ENCODE measurements around the gene PRSS23. TPM values are rescaled to one million over a fixed set of nuclear protein-coding genes. Genes with fewer than 3 reads are reported as not detected.
"Not testable (repeated sequence)": the region's sequence is repeated elsewhere in the genome, so short reads cannot be mapped to it uniquely, and the experiment has no call there.

The PRSS23 gene
- total RNA-seq, 2 donors from 2014 or later = 208 to 261 TPM

DNA sequence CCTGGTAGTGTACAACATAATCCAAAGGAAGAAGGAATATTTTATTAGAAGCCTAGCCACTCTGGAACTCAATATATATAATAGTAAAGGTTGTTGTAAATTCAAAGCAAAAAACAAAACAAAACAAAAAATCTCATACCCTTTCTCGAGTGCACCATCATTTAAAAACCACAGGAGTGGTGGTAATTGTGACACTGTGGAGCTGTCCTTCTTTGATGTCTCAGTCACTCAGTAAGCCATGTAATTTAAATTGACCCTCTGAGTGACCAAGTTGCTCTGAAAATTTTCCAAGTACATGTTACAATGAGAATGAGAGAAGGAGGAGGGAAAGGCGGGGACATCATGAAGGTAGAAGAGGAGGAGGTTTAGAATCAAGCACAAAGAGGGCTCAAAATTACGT, 6.6 kb downstream of the PRSS23 start:
- intact Hi-C loops (cut with DNase I) = loop anchor here in 1 of 2 donors (10.0 kb wide), 1 partner anchor 132 kb away; the partner anchor contains the start of gene ME3
- no peak for DNase-seq (ENCODE audit: low spot score)

DNA sequence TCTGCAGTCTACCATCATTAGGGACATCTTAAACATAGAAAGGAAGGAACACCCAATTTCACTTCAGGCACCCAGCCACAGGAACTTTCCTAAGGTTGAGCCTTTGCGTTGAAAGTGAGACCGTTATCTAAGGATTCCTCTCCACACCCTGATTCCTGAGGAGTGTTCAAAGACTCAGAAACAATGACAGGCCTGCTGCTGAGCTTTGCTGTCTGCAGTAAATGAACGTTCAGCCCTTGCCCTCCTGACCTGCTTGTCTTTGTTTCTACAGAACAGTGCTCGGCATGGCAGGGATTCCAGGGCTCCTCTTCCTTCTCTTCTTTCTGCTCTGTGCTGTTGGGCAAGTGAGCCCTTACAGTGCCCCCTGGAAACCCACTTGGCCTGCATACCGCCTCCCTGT, 7.0 kb downstream of the PRSS23 start:
- intact Hi-C loops (cut with DNase I) = loop anchor here in 1 of 2 donors (10.0 kb wide), 1 partner anchor 133 kb away; the partner anchor contains the start of gene ME3
- no peak for DNase-seq (ENCODE audit: low spot score)

DNA sequence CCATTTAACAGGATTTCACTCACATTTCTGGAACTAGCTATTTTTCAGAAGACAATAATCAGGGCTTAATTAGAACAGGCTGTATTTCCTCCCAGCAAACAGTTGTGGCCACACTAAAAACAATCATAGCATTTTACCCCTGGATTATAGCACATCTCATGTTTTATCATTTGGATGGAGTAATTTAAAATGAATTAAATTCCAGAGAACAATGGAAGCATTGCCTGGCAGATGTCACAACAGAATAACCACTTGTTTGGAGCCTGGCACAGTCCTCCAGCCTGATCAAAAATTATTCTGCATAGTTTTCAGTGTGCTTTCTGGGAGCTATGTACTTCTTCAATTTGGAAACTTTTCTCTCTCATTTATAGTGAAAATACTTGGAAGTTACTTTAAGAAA, 9.2 kb downstream of the PRSS23 start:
- DNase-seq (ENCODE audit: low spot score) = no peak
- intact Hi-C loops (cut with DNase I) = loop anchor here in 1 of 2 donors (10.0 kb wide), 1 partner anchor 135 kb away; the partner anchor contains the start of gene ME3

DNA sequence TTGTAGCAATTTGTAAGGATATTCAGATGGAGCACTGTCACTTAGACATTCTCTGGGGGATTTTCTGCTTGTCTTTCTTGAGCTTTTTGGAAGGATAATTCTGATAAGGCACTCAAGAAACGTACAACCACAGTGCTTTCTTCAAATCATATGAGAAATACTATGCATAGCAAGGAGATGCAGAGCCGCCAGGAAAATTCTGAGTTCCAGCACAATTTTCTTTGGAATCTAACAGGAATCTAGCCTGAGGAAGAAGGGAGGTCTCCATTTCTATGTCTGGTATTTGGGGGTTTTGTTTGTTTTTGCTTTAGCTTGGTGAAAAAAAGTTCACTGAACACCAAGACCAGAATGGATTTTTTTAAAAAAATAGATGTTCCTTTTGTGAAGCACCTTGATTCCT, 9.9 kb downstream of the PRSS23 start:
- intact Hi-C loops (cut with DNase I) = loop anchor here in 1 of 2 donors (10.0 kb wide), 1 partner anchor 355 kb away; no protein-coding TSS in a partner anchor
- DNase-seq (ENCODE audit: low spot score) = no peak

- intact Hi-C loops (cut with DNase I) = loop anchor here in 1 of 2 donors (10.0 kb wide), 1 partner anchor 357 kb away; no protein-coding TSS in a partner anchor
- no peak for DNase-seq (ENCODE audit: low spot score)
Observed at GRCh38 chr11:86811637-86812321, 11.4 kb downstream of the PRSS23 start.

DNA sequence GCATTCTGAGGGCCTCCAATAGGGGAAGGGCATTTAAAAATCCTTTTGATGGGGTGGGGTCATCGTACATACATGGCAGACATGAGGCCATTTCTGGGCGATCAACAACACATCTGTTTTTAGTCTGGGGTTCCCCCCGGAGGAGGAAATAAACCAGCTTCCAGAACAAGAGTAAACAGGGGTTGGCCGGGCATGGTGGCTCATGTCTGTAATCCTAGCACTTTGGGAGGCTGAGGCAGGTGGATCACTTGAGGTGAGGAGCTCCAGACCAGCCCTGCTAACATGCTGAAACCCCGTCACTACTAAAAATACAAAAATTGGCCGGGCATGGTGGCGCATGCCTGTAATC, 12.0 kb downstream of the PRSS23 start:
- no peak for DNase-seq (ENCODE audit: low spot score)
- intact Hi-C loops (cut with DNase I) = loop anchor here in 1 of 2 donors (10.0 kb wide), 1 partner anchor 357 kb away; no protein-coding TSS in a partner anchor

GRCh38 chr11:86812981-86813380, 12.6 kb downstream of the PRSS23 start:
- intact Hi-C loops (cut with DNase I) = loop anchor here in 1 of 2 donors (10.0 kb wide), 1 partner anchor 358 kb away; no protein-coding TSS in a partner anchor
- no peak for DNase-seq (ENCODE audit: low spot score)

GRCh38 chr11:86814775-86815174, 14.4 kb downstream of the PRSS23 start:
- intact Hi-C loops (cut with DNase I) = loop anchor here (5.0 to 10.0 kb wide), 2 partner anchors 207 to 360 kb away; no protein-coding TSS in a partner anchor

DNA sequence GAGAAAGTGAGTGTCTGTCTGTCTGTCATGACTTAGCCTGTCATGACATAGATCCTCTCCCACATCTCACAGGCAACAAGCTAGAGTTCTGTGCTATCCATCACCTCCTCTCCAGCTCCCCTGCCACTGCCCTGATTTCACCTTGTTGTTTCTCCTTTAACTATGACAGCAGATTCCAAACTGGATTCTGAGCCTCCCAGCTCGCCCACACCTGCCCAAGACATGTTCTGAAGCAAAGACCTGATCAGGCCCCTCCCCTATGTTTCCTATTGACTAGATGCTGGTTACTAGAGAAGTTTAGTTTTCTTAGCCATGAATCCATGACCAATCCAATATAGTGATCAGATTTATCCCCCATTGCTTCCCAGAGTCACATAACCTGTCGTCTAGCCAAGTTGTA, 15.4 kb downstream of the PRSS23 start:
- intact Hi-C loops (cut with DNase I) = loop anchor here (5.0 to 10.0 kb wide), 2 partner anchors 208 to 361 kb away; no protein-coding TSS in a partner anchor

More at GRCh38 chr11:86814775-86815174, 14.4 kb downstream of the PRSS23 start:
- no peak for DNase-seq (ENCODE audit: low spot score)

GRCh38 chr11:86816251-86816726, 15.9 kb downstream of the PRSS23 start:
- intact Hi-C loops (cut with DNase I) = loop anchor here (5.0 to 10.0 kb wide), 2 partner anchors 209 to 361 kb away; no protein-coding TSS in a partner anchor
- DNase-seq (ENCODE audit: low spot score) = no peak

More for the DNA sequence above, 15.4 kb downstream of the PRSS23 start:
- no peak for DNase-seq (ENCODE audit: low spot score)

- intact Hi-C loops (cut with DNase I) = loop anchor here (2.0 to 10.0 kb wide), 3 partner anchors 211 to 364 kb away; no protein-coding TSS in a partner anchor
- no peak for DNase-seq (ENCODE audit: low spot score)
Observed at GRCh38 chr11:86818462-86819192, 18.3 kb downstream of the PRSS23 start.

GRCh38 chr11:86824139-86824538, 23.8 kb downstream of the PRSS23 start:
- intact Hi-C loops (cut with DNase I) = not testable (repeated sequence)

GRCh38 chr11:86834376-86834775, 34.0 kb downstream of the PRSS23 start:
- intact Hi-C loops (cut with DNase I) = not testable (repeated sequence)

More at GRCh38 chr11:86824139-86824538, 23.8 kb downstream of the PRSS23 start:
- not testable (repeated sequence) for DNase-seq (ENCODE audit: low spot score)

DNA sequence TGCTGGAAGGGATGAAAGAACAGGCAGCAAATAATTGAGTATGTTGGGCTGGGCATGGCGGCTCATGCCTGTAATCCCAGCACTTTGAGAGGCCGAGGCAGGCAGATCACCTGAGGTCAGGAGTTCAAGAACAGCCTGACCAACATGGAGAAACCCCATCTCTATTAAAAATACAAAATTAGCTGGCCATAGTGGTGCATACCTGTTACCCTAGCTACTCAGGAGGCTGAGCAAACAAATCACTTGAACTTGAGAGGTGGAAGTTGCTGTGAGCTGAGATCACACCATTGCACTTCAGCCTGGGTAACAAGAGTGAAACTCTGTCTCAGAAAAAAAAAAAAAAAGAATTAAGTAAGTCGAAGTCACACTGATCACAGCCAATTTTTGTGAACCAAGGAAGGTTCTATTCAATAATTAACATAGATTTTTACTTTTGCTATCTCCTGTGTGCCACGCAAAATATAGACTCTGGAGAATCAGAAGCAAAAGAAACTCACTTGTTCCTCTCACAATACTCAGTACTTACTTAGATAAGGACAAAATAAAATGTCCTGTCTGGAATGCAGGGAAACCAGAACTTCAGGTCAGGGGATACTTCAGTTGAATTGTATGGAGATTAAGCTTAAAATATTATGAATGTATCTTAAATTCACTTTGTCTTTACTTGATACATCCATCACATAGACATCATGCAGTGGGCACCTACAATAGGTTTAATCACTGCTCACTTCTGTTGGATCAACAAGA, 44.6 kb downstream of the PRSS23 start:
- intact Hi-C loops (cut with DNase I) = not testable (repeated sequence)

More at GRCh38 chr11:86834376-86834775, 34.0 kb downstream of the PRSS23 start:
- DNase-seq (ENCODE audit: low spot score) = not testable (repeated sequence)

GRCh38 chr11:86848132-86848531, 47.8 kb downstream of the PRSS23 start:
- no peak for DNase-seq (ENCODE audit: low spot score)
- intact Hi-C loops (cut with DNase I) = no loop called here

More for the DNA sequence above, 44.6 kb downstream of the PRSS23 start:
- not testable (repeated sequence) for DNase-seq (ENCODE audit: low spot score)

DNA sequence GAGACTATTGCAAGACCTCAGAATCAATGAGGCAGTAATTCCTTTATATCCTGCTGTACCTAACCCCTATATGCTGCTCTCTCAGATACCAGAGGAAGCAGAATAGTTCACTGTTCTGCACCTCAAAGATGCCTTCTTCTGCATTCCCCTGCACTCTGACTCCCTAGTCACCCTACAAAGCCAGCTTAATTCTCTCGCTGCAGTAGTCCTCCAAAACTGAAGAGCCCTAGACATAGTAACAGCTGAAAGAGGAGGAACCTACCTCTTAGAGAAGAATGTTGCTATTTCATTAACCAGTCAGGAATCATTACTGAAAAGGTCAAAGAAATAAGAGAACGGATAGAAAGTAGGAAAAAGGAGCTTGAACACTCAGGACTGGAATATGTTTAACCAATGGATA, 49.3 kb downstream of the PRSS23 start:
- intact Hi-C loops (cut with DNase I) = no loop called here
- no peak for DNase-seq (ENCODE audit: low spot score)
